ENCODE results near the gene CHAMP1. TPM values are rescaled to one million over a fixed set of nuclear protein-coding genes. Genes with fewer than 3 reads are reported as not detected.

The CHAMP1 gene
- total and polyA plus RNA-seq, 2 of the 8 experiments (the other 6 are each of a cell fraction or from before 2014, with no cell fraction given) = 26.8 to 41.9 TPM

DNA sequence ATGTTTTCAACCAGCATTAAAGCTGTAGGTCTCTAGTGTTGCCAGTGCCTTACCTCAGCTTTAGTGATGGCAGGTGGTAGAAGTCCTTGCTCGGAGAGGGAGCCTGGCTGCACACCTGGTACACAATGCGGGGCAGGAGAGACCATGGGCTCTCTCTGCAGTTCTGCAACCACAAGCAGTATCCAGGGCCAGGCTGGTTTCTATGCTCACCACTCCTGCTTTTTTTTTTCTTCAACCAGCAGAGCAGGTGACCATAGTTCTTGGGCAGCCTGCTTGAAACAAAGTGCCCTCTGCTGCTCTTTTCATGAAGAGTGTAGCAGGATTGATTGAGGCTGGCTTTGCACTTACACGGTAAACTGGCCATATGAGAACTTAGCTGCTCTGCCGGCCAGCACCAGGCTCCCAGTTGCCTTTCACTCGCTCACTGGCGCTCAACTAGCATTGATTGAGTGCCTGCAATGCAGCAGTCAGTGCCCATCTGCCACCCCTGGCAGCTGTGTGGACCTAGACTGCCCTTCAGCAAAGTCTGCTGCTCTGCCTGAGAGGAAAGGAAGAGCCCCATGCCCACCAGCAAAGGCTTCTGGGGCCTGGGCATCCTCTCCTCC is 4.4 kb upstream of the CHAMP1 start:
- FAIRE-seq = no peak
- POLR2A ChIA-PET (ENCODE audit: partially characterized antibody) = interaction anchor here (0.9 to 1.8 kb wide), 9 partner anchors 11 to 79 kb away, joined by 3 to 8 read pairs (median 3); no protein-coding TSS in a partner anchor
- H3K79me1 ChIP-seq (ENCODE audit: low read depth, low read length) = no peaks in the 10 kb centered on the region
- H3K9ac ChIP-seq (replicated peaks in 1 of 4; ENCODE audit: extremely low read depth in 1 of 4, low read depth in 3 of 4, low read length in 3 of 4) = no peak overlapping the region
- H3K4me3 ChIP-seq (ENCODE audit: extremely low read depth in 1 of 4, insufficient read depth in 2 of 4, low read depth in 3 of 4, low read length in 4 of 4) = no peak overlapping the region
- H3K4me2 ChIP-seq (ENCODE audit: insufficient read depth in 1 of 2, low read depth in 2 of 2, low read length in 2 of 2) = no peak overlapping the region
- H3K9me3 ChIP-seq (ENCODE audit: insufficient read depth in 2 of 2, low read depth in 1 of 2, low read length in 1 of 2) = no peaks in the 10 kb centered on the region
- H3K4me1 ChIP-seq (replicated peaks in 1 of 4; ENCODE audit: control insufficient read depth in 3 of 4, insufficient read depth in 4 of 4, low read length in 3 of 4) = no peaks in the 10 kb centered on the region
- H3K18ac ChIP-seq (ENCODE audit: extremely low read depth, low read length) = no peak overlapping the region
- no peak overlapping the region for H4K5ac ChIP-seq (ENCODE audit: insufficient read length, low read depth, low read length)
- no peak overlapping the region for H2BK15ac ChIP-seq (ENCODE audit: low read length)
- peaks cover 0 to 4% of the 10 kb centered on the region in 2 experiments; a peak in 3 of 4 replicates for H3K79me2 ChIP-seq (ENCODE audit: control insufficient read depth in 1 of 2, insufficient read depth in 2 of 2, low read length in 2 of 2)
- no peak overlapping the region for H3K14ac ChIP-seq (ENCODE audit: insufficient read length)
- peaks cover 3% of the 10 kb centered on the region; the same call in 1 of the 2 replicates for H3K23me2 ChIP-seq (ENCODE audit: low read depth, low read length)
- H4K8ac ChIP-seq (ENCODE audit: extremely low read depth, insufficient read depth, low read length) = no peak overlapping the region; the same call in 1 of the 2 replicates
- H2AFZ ChIP-seq (ENCODE audit: low read length) = no peak overlapping the region
- no peak overlapping the region for H2BK20ac ChIP-seq (ENCODE audit: low read length)
- WGBS, 2 experiments (ENCODE audit: extremely low coverage in 1 of 2, insufficient coverage in 1 of 2, insufficient read length in 1 of 2, insufficient replicate concordance in 2 of 2, low coverage in 1 of 2, low lambda C conversion rate in 2 of 2, missing lambda C conversion rate in 1 of 2) = 88% methylated on average over 6 of the region's 6 CpGs; no CpG with 5 or more reads in 1 of the 2 experiments
- DNase-seq (ENCODE audit: low read depth in 1 of 2, low spot score in 2 of 2) = peak in 1 of 2 experiments; percentile 44
- no peak overlapping the region for H3K4ac ChIP-seq (replicated peaks; ENCODE audit: insufficient read length, low read depth, low read length)
- H3K36me3 ChIP-seq (ENCODE audit: control insufficient read depth in 2 of 4, insufficient read depth in 4 of 4, low read length in 3 of 4) = peaks cover 0 to 11% (median 5%) of the 10 kb centered on the region in 4 experiments; a peak in 4 of 8 replicates
- H2BK120ac ChIP-seq (replicated peaks; ENCODE audit: low read depth, low read length) = no peak overlapping the region
- H3K23ac ChIP-seq (ENCODE audit: insufficient read length) = no peak overlapping the region
- no peak overlapping the region for H2AK5ac ChIP-seq (ENCODE audit: low read depth, low read length)
- no peaks in the 10 kb centered on the region for H3K27me3 ChIP-seq (replicated peaks in 1 of 4; ENCODE audit: control insufficient read depth in 3 of 4, extremely low read depth in 1 of 4, insufficient read depth in 3 of 4, low read length in 3 of 4)
- H2BK5ac ChIP-seq (ENCODE audit: low read depth, low read length) = no peak overlapping the region
- H4K20me1 ChIP-seq (replicated peaks in 1 of 2; ENCODE audit: control insufficient read depth in 1 of 2, insufficient read depth in 2 of 2, low read length in 2 of 2) = peaks cover 0 to 2% of the 10 kb centered on the region in 2 experiments
- no peak overlapping the region for H4K91ac ChIP-seq (replicated peaks; ENCODE audit: insufficient read length, low read length)
- CTCF ChIA-PET (ENCODE audit: partially characterized antibody) = interaction anchor here (1.2 to 2.0 kb wide), 4 partner anchors 10 to 31 kb away, joined by 5 to 6 read pairs (median 5); no protein-coding TSS in a partner anchor
- no peak overlapping the region for H3K56ac ChIP-seq (replicated peaks; ENCODE audit: insufficient read length, low read depth, low read length)
- H2BK12ac ChIP-seq (ENCODE audit: low read depth, low read length) = no peak overlapping the region
- H3K27ac ChIP-seq (ENCODE audit: low read depth, low read length) = no peak overlapping the region
- TF ChIP-seq TAF7 (optimal IDR thresholded peaks at IDR 0.05; ENCODE audit: borderline replicate concordance, low read depth, low read length) (no peak), HDAC2 (IDR thresholded peaks at IDR 0.05; ENCODE audit: borderline replicate concordance in 1 of 2, low read depth in 2 of 2, low read length in 2 of 2) (no peak), CEBPB (IDR thresholded peaks at IDR 0.05; ENCODE audit: low read depth, low read length) (no peak), NANOG (IDR thresholded peaks at IDR 0.05; ENCODE audit: insufficient read depth, low read depth, low read length, poor library complexity, severe bottlenecking) (no peak), TEAD4 (IDR thresholded peaks at IDR 0.05; ENCODE audit: low read depth, low read length) (no peak)
